ACHN (cell line): ENCODE measurements around the gene STX4.

ENCODE experiments used
- DNase-seq: peaks from one replicate; pipeline ENCODE4 v3.0.0-alpha.2; 2015
- in situ Hi-C: cut with HindIII; loops from 2 replicates; pipeline ENCODE4 v1.10.0; 2017; ENCODE audit warnings: low sequenced_read_pairs, low pct_ligation_motif_present, low pct_unique_long_range_greater_than_20kb

The STX4 gene, protein sequence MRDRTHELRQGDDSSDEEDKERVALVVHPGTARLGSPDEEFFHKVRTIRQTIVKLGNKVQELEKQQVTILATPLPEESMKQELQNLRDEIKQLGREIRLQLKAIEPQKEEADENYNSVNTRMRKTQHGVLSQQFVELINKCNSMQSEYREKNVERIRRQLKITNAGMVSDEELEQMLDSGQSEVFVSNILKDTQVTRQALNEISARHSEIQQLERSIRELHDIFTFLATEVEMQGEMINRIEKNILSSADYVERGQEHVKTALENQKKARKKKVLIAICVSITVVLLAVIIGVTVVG

DNA sequence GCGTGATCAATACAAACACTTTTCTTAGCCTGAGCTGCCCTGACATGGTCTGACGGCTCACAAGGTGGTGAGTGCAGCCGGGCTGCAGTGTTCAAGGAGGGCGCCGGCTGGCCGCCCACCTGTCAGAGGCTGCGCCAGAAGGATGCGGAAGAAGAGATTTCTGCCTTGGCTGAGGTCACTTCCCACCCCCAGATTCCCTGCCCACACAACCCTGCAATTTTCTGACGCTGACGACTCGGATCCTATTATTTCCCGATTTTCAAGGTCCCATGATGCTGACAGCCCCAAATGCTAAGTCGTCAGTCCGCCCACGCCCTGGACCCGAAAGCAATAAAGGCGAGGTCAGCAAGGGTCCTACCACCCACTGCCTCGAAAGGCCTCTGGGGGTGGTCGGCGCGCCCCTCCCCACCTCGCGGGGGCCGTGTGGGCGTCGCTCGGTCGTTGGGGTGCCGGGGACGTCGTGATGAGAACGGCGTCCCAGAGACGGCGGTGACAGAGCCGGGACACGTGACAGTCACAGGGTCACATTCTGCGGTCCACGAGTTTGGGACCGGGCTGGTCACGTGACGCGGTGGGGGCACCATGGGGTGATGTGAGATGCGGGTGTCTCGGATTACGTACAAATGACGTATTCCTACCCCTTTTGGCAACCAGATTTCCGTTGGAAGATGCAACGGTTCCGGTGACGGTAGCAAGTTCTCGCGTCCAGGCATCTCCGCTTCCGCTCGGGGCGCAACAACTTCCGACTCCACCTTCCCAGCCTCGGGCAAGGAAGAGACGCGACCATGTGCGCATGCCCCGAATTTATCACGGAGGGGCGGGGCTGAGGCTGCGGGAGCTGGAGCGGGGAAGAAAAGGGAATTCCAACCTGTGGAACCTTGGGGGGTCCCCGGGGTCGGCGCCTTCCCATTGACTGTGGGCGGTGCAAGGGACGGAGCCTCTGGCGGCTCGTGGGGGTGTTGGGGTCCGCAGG, at the start of gene STX4:
STX4 (plus strand) TSS at position 823 of the 973 bp plus-strand sequence. CDS start 248 bp downstream, outside the sequence.
- in situ Hi-C loops: no loop called here
- peak; percentile 99 for DNase-seq

DNA sequence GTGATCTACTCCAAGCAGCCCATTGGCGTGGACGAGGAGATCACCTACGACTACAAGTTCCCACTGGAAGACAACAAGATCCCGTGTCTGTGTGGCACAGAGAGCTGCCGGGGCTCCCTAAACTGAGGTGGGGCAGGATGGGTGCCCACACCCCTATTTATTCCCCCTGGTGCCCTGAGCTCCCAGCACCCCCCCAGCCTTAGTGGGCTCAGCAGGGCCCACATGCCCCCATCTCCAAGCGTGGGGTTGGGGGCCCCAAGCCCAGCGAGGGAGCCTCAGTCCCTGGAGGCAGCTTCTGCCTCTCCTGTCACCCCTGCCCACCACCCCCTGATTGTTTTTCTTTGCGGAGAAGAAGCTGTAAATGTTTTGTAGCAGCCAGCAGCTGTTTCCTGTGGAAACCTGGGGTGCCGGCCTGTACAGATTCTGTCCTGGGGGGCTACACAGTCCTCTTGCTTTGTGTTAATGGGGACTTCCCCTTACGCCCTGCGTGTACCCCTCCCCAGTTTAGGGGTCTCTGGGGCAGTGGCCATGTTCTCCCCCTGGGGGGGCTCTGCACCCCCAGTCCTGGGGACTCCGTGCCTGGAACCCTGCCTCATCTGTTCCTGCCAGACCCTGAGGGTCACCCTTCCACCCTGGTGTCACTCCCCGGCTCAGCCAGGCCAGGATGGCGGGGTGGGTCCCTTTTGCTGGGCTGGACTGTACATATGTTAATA, 49.3 kb upstream of the STX4 start:
- no peak for DNase-seq
- in situ Hi-C loops: no loop called here

DNA sequence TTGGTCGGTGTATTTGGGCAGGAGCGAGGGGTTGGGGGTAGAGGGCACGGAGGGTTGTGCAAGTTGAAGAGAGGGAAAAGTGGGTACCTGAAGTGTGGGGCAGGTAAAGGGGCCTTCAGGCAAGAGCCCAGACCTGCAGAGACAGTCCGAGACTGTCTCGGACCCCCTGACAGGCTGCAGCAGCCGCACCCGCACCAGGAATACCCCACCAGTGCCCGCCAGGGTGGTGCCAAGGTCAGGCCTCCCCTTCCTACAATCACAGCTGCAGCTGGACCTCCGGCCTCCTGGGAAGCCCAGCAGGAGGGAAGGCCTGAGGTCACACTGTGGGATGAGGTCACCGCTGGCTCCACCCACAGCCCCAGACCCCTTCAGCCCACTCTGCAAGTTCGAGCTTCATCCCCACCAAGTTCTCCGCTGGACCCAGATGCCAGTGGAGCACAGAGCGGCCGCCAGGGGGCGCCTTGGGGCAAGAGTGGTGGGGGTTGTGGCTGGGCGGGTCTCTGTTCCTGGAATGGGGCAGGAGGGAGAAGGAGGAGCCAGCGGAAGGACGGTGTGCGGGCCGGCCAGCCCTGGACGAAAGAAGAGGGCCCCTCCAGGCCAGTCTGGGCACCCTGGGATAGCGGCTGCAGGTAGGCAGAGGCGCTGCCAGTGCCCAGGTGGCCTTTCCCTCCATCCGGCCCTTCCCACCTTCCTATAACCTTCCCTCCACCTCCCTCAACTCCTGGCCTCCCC, 48.5 kb upstream of the STX4 start, which contains the start of gene HSD3B7:
HSD3B7 (plus strand) TSS at position 539 of the 732 bp plus-strand sequence. CDS start 452 bp downstream, outside the sequence.
- in situ Hi-C loops: no loop called here

DNA sequence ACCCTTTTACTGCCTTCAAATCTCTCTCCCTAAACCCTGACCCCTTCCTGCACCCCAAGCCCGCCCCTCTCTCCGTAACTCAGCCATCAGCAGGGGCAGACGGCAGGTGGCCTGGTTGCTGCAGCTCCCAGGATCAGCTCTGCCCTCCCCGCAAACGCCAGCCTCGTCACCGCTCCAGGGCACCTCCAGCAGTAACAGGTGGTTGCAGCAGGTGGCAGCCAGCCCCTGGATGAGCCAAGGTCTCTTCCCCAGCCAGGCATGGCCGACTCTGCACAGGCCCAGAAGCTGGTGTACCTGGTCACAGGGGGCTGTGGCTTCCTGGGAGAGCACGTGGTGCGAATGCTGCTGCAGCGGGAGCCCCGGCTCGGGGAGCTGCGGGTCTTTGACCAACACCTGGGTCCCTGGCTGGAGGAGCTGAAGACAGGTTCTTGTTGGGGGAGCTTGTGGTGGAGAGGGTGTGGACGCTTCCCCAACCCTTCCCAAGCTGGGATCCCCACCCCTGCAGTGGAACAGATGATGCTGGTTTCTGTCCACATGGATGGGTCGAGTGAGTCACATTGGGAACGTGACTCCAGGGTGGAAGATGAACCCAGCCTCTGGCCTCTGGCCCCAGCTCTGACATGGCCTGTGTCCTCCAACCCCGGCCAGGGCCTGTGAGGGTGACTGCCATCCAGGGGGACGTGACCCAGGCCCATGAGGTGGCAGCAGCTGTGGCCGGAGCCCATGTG, 47.8 kb upstream of the STX4 start:
- DNase-seq: peak; percentile 79
- in situ Hi-C loops: no loop called here

More for the DNA sequence above, 48.5 kb upstream of the STX4 start, which contains the start of gene HSD3B7:
- peak; percentile 89 for DNase-seq

DNA sequence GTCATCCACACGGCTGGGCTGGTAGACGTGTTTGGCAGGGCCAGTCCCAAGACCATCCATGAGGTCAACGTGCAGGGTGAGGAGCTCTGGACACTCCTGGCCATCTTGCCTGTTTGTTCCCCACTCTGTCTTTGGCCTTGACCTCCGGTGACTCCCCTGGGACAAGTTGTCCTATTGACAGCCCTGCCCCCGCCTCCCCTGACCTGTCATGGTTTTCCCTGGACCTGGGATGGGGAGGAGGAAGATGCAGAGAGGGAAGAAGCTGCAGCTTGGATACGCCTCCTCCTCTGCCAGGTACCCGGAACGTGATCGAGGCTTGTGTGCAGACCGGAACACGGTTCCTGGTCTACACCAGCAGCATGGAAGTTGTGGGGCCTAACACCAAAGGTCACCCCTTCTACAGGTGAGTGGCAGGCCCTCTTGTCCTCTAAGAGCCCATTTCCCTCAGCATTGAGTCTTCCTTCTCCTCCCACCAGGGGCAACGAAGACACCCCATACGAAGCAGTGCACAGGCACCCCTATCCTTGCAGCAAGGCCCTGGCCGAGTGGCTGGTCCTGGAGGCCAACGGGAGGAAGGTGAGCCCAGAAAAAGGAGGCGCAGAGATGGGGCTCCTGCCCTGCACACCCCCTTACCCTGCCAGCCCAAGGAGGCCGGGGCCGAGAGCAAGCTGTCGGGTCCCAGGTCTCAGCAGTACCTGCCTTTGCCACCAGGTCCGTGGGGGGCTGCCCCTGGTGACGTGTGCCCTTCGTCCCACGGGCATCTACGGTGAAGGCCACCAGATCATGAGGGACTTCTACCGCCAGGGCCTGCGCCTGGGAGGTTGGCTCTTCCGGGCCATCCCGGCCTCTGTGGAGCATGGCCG, 47.0 kb upstream of the STX4 start:
- in situ Hi-C loops: no loop called here
- no peak for DNase-seq

DNA sequence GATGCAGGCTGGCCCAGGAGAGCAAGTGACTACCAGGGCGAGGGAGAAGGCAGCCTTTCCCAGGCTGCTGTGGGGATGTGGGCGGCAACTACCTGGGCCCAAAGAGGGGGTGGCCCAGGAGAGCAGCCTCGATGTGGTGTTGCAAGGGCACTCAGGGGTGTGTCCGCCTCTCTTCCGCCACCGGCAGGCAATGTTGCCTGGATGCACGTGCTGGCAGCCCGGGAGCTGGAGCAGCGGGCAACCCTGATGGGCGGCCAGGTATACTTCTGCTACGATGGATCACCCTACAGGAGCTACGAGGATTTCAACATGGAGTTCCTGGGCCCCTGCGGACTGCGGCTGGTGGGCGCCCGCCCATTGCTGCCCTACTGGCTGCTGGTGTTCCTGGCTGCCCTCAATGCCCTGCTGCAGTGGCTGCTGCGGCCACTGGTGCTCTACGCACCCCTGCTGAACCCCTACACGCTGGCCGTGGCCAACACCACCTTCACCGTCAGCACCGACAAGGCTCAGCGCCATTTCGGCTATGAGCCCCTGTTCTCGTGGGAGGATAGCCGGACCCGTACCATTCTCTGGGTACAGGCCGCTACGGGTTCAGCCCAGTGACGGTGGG, 45.7 kb upstream of the STX4 start:
- no peak for DNase-seq
- in situ Hi-C loops: no loop called here

DNA sequence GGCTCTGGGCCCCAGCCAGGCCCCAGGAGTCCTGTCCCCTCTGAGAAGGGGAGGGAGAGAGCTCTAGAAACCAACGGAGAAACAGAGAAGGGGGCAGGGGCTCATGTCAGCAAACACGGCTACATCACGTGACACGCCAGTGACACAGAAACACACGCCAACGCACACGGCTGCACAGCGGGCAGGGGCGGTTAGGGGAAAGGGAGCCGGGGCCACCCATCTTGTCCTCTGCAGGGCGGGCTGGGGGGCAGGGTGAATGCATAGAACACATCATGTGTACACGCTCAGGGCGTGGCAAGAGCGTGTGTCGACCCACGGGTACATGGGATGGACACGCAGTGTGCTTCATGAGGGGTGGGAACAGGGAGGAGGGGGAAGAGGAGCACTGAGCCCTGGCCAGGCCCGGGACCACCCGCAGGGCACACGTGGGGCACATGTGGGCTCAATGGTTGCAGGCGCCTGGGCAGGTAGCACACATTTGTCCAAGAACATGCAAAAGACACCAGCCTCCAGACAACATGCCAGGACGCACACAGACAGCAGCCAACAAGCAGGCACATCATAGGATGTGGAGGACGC, 43.8 kb upstream of the STX4 start:
- DNase-seq: no peak
- in situ Hi-C loops: no loop called here

DNA sequence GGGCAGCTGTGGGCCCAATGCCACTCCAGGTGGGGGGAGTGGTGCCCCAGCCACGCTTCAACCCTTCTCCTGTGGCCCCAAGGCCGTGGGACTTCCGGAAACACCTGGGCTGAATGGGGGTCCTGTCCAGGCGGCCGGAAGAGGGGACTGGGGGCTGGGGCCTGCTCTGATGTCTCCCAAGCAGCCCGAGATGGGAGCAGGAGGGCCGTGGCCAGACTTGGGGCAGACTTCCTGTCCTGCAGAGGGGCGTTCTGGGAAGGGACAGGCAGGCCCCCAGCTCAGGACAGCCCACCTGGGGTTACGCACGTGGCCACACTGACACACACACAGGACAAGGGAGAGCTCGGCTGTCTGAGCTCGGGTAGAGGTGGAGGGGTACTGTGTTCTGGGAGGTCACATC, 43.3 kb upstream of the STX4 start:
- DNase-seq: no peak
- in situ Hi-C loops: no loop called here

DNA sequence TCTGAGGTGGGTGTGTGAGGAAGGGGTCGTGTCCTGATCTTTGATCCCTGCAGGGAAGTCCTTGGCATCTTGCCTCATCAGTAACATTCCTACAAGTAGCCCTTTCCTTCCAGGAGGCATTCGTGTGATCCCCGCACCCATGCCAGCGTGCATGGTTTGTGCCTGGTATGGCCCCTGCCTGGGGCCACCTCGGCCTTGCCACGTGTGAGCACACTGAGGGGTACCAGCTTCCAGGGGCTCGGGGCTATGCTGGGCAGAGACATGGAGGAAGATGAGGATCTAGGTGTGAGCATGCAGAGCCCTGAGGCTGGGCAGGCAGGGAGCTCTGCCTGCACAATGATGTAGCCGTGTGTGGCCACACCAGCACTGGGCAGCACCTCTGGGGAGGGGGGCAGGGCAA, 42.3 kb upstream of the STX4 start:
- in situ Hi-C loops: no loop called here

DNA sequence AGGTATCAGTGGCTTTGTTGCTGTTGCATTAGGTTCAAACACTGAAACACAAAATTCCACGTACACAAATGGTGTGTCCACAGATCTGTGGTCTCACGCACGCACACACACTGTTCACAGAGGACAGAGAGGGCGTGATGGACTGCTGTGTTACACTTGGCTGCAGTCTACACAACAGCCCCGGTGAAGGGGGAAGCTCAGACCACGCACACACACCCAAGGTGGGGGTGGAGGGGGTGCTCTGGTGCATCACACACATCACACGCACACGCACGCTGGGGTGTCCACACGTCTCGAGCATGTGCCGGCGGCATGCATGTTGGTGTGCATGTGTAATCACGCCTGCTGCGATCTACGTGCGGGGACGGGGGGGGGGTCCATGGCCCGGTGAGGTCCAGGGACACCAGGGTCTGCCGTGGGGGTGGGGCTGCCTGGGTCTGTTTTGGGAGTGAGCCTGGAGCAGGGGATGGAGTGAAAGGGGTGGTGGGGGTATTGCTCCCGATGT, 41.0 kb upstream of the STX4 start:
- no peak for DNase-seq
- in situ Hi-C loops: no loop called here

More for the DNA sequence above, 42.3 kb upstream of the STX4 start:
- no peak for DNase-seq

DNA sequence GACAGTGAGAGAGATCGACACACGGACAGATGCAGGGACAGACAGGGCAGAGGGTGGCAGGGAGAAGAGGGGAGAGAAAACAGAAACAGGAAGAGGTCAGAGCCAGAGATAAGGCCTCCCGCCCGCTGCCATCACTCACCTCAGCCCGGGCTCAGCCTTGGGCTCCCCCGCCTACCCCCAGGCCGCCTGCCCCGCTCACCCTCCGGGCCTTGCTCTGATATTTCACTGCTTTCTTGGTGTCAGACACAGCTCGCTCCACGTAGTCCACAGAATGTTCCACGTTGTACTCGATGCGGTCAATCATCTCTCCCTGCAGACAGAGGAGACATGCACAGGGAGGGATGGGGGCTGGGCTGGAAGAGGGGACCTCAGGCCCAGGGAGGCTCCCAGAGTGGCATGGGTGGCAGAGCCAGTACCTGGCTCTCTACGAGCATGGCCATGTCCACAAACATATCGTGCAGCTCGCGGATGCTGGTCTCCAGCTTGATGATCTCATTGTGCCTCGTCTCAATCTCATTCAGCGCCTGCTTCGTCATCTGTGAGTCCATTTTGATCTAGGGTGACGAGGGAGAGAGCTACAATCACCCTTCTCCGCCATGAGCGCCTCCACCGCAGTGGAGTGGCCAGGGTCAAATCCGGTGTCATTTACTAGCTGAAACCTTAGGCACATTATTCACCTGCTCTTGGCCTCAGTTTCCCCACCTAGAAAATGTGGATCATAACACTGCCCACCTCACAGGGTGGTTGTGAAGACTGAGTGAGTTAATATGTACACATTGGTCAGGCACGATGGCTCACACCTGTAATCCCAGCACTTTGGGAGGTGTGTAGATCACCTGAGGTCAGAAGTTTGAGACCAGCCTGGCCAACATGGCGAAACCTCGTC, 40.2 kb upstream of the STX4 start:
- in situ Hi-C loops: no loop called here
- no peak for DNase-seq

DNA sequence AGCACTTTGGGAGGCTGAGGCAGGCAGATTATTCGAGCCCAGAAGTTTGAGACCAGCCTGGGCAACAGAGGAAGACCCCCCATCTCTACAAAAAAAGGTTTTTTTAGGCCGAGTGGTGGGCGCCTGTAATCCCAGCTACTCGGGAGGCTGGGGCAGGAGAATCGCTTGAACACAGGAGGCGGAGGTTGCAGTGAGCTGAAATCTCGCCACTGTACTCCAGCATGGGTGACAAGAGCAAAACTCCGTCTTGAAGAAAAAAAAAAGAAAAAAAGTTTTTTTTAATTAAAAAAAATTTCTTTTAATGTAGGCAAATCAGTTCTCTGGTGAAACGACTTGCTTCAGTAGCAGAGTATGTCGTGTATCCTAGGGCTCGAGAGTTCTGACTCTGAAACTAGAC, 37.4 kb upstream of the STX4 start:
- DNase-seq: no peak
- in situ Hi-C loops: no loop called here

DNA sequence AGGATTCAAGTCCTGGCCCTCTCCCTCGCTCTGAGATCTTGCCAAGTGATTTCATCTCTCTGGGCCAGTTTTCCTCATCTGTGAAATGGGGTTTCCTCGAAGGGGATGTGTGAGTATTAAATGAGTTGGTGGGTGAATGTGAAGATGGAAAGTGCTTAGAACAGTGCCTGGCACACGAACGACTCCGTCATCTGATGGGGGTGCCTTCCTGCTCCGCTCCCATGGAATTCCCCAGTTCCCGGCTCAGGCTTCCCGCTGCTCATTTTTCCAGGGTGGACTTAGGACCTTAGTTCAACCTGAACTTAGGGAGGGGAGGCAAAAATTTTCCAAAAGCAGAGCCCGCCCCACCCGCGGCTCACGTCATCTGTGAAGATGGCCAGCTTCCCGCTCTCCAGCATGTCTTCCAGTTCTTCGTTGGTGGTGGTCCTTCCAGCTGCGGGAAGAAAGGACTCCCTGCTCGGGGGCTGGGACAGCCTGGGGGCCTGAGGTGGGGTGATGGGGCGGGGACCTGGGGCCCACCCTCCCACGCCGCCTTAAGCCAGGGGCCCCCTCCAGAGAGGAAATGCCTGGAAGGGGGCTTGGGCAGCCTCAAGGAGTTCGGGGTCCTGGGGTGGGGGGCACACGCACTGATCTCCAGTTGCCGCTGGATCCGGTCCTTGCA, 36.9 kb upstream of the STX4 start:
- peak; percentile 64 for DNase-seq
- in situ Hi-C loops: no loop called here

DNA sequence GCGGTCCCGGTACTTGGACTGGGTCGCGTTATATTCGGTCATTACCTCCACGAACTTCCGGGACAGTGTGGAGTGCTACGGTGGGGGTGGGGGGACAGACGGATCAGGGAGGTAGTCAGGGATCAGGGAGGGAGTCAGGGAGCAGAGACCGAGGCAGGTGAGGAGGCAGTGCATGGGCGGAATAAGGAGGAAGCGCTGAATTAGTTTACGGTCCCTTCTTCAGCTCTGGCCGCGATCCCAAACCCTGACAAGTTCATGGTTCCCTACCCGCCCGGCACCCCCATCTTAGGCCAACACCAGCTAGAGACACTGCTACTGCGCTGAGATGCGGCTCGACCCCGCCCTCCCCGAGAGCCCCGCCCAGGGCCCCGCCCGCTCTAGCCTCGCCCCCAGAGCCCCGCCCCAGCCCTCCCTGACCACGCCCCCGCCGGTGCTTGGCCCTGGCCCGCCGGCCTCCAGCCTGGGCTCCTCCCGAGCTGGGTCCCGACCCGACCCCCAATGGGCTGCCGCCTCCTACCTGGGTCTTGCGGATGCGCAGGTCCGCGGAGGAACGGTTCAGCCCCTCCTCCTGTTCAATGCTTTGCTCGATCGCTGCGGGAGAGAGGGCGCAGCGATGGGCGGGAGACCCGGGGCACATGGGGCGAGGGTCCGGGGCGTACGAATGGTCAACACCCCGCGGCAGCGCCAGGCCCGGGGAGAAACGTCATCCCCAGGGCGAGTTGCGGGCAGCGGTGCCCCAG, 36.2 kb upstream of the STX4 start:
- in situ Hi-C loops: no loop called here

More for the DNA sequence above, 36.2 kb upstream of the STX4 start:
- peak; percentile 90 for DNase-seq
